DLD1 (cell line): ENCODE measurements around the gene LIPE.
"Not testable (repeated sequence)": the region's sequence is repeated elsewhere in the genome, so short reads cannot be mapped to it uniquely, and the experiment has no call there.

Source experiments
- in situ Hi-C: cut with HindIII; loops from 2 replicates; pipeline ENCODE4 v1.10.0; 2017; ENCODE audit warnings: low sequenced_read_pairs

The LIPE gene, protein sequence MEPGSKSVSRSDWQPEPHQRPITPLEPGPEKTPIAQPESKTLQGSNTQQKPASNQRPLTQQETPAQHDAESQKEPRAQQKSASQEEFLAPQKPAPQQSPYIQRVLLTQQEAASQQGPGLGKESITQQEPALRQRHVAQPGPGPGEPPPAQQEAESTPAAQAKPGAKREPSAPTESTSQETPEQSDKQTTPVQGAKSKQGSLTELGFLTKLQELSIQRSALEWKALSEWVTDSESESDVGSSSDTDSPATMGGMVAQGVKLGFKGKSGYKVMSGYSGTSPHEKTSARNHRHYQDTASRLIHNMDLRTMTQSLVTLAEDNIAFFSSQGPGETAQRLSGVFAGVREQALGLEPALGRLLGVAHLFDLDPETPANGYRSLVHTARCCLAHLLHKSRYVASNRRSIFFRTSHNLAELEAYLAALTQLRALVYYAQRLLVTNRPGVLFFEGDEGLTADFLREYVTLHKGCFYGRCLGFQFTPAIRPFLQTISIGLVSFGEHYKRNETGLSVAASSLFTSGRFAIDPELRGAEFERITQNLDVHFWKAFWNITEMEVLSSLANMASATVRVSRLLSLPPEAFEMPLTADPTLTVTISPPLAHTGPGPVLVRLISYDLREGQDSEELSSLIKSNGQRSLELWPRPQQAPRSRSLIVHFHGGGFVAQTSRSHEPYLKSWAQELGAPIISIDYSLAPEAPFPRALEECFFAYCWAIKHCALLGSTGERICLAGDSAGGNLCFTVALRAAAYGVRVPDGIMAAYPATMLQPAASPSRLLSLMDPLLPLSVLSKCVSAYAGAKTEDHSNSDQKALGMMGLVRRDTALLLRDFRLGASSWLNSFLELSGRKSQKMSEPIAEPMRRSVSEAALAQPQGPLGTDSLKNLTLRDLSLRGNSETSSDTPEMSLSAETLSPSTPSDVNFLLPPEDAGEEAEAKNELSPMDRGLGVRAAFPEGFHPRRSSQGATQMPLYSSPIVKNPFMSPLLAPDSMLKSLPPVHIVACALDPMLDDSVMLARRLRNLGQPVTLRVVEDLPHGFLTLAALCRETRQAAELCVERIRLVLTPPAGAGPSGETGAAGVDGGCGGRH

DNA sequence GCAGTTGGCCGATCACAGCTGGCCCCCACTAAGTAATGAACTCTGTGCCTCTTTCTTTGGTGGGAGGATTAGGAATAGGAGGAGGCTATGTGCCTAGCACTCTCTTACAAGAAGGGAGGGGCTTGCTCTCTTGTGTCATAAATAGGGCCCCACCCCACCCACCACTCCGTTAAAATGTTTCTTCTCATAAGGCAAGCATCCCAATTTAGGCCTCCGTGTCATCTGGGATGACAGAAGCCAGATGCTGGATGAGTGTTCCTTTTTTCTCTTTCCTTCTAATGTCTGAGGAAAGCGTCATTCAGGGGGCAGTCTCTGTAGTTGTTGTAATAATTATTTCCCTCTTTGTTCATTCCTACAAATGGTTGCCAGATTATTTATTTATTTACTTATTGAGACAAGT is at the start of gene LIPE:
Gene LIPE (minus strand): TSS at position 76 of the 400 bp plus-strand sequence. CDS start 239 bp downstream, outside the sequence.
- in situ Hi-C loops = loop anchor here (25.0 kb wide), 1 partner anchor 265 kb away; no protein-coding TSS in a partner anchor

DNA sequence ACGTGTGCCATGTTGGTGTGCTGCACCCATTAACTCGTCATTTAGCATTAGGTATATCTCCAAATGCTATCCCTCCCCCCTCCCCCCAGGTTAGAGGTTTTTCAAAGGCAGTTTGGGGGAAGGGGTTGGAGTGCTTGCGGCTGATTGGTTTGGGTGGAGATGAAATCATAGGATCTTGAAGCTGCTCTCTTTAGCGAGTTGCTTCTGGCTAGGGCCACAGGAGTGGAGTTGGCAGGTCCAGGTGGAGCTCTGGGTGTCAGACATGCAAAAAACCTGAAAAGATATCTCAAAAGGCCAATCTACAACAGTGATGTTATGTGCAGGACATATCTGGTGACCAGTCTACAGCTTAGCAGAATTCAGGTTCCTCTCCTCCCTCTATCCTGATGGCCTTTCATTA is 48.2 kb upstream of the LIPE start:
- in situ Hi-C loops = no loop called here

DNA sequence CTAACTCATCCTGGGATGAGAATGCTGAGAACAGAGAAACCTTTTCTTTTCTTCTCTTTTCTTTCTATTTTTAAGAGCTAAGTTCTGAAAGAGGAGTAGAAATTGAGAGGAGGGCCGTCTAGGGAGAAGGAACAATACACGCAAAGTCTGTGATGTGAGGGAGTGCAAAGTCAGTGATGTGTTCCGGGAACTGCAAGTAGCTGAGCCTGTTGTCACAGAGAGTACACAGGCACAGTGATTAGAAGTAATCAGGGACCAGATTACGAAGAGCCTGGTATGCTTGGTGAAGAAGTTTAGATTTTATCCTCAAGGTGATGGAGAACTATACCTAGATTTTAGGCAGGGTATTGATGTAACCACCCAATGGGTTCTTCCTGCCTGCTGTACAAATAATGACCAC is 47.6 kb upstream of the LIPE start:
- in situ Hi-C loops = no loop called here

DNA sequence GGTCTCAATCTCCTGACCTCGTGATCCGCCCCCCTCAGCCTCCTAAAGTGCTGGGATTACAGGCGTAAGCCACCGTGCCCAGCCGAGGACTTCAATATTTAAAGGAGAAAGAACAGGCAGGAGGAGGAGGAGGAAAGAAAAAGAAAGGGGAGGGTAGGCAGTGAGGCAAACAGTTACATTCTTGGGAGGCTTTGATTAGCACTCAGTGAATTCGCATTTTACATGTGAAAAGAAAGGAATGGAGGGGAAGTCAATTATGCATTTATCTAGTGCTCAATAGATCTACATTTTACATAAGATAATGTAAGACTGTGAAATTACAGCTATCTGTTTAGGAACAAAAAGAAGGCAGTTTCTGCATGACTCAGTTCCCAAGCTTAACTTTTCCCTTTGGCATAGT is 46.5 kb upstream of the LIPE start:
- in situ Hi-C loops = no loop called here

DNA sequence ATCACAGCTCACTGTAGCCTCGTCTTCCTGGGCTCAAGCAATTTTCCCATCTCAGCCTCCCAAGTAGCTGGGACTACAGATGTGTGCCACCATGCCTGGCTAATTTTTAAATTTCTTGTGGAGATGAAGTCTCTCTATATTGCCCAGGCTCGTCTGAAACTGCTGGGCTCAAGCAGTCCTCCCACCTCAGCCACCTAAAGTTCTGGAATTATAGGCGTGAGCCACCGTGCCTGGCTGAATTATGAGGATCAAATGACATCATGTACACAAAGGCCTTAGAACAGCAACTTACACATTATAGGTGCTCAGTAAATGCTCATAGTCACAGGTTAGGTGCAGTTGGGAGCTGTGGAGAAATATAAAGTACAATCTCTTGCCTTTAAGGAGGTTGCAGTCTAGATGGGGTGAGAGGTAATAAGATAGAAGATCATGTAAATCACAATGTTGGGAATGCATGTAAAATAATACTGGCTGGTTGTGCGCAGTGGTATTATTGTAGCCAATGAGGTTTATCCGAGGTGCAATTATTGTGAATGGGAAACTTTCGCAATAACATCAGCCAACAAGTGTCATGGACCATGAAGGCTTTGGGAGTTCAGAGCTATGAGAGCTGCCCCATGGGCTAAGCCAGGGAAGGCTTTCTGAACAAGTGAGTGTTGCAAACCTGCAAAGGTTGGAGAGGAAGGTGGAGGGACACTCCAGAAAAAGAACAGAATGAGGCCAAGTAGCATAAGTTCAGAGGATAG is 45.4 kb upstream of the LIPE start:
- in situ Hi-C loops = no loop called here

DNA sequence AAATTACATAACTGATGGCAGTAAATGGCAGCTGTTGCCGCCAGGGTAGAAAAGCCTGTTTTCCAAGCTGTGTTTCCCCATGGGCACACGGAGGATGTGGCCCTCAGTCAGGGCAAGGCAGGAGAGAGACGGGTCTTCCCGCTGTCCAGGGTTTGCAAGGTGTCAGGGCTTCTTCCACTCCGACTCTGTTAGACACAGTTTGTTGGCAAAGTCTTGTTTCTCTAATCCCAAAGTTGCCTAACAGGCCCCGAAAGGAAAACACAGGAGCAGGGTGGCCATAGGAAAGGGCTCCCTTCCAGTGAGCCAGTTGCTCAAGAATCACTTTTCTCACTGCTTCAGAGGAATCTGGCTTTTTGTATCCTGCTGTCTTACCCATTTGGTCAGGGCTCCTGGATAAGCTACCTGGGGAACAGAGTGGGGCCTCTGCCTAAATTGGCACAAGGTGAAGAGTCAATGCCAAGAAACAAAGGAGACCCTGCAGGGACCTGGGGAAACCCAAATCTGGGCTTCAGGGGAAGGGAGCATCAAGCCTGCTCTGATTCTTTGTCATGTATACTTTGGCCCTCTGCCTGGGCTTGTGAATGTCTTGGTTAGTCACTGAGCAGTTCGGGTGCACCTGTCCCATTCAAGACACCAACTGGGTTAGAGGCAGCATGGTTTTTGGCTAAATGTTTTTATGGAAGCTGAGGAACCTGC is 44.5 kb upstream of the LIPE start:
- in situ Hi-C loops = no loop called here

DNA sequence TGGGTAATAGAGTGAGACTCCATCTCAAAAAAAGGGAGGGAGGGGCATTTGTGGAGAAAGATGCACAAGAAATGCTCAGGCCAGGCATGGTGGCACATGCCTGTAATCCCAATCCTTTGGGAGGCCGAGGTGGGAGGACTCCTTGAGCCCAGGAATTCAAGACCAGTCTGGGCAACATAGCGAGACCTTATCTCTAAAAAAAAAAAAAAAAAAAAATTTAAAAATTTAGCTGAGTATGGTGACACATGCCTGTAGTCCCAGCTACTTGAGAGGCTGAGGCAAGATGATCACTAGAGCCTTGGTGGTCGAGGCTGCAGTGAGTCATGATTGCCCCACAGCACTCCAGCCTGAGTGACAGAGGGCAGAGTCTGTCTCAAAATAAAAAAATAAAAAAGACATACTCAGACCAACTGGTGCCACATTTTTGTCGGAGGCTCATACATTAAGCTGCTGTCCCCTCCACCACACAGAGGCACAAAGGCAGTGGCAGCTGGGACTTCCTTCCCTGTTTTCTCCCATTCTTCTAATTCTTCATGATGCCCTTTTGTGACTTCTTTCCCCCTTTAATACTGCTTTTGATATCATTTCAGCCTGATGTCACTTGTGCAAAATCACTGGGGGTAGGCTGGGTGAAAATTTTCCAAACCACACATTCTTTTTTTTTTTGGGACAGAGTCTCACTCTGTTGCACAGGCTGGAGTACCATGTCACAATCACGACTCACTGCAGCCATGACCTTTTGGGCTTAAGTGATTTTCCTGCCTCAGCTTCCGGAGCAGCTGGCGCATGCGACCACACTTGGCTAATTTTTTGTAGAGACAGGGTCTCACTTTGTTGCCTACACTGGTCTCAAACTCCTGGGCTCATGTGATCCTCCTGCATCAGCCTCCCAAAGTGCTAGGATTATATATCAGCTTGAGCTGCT is 42.4 kb upstream of the LIPE start:
- in situ Hi-C loops = no loop called here

DNA sequence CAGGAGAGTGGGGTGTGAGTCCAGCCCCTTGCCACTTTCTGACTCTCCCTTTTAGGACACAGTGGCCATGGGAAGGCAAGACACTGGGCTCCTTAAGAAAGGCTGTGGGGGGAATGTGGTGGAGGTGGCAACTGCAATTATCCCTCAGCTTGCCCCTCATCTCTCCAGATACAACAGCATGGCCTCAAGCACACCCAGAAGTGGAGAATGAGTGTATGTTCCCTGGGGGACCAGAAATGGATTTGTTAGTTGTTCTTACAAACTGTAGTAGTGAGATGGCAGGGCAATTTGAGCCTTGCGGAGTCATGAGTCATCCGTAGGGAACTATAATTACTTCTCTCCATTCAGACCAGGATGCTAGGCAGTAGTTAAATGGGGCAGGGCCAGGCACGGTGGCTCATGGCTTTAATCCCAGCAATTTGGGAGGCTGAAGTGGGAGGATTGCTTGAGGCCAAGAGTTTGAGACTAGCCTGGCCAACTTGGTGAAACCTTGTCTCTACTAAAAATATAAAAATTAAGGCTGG is 41.1 kb upstream of the LIPE start:
- in situ Hi-C loops = no loop called here

DNA sequence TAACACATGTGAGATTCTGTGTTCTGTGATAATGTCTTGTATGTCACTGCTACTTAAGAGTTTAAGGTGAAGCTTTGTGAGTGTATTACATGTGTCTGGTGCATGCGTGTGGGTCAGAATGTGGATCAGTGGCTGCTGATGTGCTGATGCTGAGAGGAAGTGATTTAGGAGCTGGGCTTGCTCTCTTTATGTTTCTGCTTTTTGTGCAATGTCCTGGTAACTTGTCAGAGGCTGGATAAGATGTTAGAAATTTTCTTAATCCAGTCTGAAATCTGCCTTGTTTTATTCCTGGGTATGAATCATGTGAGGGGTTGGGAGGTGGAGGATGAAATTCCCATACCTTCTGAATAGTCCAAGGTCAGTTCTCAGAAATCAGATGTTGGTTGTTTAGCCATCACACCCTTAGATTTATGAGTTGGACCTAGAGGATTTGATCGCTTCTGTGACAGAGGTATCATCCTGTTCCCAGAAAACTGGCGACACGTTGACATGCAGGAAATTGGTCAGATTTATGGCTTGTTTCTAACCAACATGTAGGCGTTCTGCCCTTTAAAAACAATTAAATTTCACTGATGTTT is 40.1 kb upstream of the LIPE start:
- in situ Hi-C loops = no loop called here

DNA sequence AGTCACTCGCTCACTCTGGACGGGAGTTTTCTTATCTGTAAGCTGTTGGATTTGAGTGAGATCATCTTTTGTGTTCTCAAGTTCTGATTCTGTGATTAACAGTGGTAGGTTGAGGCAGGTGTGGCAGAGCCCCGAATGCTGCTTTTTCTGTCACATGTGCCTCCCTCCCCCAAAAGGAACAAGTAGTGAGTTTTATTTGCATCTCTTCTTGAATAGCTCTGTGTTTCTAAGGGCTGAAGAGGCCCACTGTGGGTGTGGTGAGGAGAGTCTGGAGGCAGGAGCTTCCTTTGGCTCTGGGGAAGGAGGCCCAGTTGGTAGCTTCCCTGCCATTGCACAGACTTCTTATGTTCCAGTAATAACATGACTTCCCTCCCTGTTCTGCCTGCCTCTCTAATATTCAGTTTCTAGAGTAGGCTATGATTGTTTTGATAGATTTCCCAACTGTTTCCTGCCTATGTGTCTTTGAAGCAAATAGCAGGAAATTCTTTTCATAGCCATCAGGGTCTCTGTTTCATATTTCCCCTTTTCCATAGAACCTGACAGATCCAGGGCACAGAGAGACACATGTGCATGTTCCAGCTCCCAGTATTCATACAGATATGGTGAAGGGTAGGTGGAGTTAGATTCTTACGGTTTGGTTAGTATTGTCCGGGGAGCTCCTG is 39.5 kb upstream of the LIPE start:
- in situ Hi-C loops = no loop called here

DNA sequence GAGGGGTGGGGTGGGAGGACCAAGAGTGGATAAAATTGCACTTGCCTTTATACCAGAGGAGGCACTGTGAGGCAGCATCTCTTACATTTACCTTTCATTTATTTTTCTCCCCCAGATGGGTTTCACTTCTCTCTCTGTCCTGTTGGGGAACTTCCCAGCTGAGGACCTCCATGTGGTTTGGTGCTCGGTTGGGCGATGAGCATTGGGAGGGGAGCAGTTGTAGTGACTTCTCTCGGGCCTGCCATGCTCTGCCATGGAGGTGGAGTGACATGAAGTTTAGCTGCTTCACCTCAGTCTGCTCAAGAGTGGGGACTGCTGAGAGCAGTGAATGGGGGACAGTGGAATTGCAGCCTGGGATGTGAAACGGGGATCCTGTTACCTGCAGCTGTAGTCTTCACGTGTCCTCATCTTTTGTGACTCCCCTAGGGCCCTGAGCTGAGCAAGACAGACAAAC is 38.7 kb upstream of the LIPE start:
- in situ Hi-C loops = no loop called here

DNA sequence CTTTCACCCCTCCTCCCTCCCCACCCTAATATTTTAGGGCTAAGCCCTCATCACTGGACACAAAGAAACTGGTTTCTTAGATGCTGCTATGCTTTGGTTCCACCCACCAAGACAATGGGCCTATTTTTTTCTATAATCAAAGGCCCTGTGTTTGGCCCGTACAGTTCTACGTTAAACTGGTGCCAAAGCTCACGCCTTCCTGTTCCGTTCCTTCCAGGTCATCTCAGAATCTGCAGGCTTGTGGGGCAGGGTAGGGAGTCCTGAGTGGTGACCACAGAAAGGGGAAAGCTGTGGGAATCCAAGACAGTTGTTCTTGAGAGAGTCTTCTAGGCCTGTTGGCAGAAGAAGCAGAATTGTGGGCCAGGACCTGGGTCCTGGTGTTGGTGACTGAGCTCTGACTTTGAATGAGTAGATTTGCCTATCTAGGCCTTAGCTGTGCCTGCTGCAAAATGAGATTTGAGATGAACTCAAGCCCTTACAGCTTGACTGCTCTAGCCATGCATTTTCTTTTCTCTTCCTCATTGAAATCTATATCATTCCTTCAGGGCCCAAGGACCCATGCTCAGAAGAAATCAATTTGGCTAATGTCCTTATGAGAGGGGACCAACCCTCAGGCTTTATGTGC is 34.6 kb upstream of the LIPE start:
- in situ Hi-C loops = no loop called here

DNA sequence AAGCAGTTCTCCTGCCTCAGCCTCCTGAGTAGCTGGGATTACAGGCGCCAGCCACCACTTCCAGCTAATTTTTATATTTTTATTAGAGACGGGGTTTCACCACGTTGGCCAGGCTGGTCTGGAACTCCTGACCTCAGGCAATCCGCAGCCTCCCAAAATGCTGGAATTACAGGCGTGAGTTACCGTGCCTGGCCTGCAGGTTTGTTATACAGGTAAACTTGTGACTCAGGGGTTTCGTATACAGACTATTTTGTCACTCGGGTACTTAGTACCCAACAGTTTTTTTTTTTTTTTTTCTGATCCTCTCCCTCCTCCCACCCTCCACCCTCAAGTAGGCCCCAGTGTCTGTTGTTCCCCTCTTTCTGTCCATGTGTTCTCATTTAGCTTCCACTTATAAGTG is 34.0 kb upstream of the LIPE start:
- in situ Hi-C loops = not testable (repeated sequence)

DNA sequence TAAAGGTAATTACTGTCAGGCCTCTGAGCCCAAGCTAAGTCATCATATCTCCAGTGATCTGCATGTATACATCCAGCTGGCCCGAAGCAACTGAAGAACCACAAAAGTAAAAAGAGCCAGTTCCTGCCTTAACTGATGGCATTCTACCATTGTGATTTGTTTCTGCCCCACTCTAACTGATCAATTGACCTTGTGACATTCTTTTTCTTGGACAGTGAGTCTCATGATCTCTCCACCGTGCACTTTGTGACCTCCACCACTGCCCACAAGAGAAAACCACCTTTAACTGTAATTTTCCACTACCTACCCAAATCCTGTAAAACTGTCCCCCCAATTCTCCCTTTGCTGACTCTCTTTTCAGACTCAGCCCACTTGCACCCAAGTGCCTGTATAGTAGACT is 32.7 kb upstream of the LIPE start:
- in situ Hi-C loops = no loop called here

DNA sequence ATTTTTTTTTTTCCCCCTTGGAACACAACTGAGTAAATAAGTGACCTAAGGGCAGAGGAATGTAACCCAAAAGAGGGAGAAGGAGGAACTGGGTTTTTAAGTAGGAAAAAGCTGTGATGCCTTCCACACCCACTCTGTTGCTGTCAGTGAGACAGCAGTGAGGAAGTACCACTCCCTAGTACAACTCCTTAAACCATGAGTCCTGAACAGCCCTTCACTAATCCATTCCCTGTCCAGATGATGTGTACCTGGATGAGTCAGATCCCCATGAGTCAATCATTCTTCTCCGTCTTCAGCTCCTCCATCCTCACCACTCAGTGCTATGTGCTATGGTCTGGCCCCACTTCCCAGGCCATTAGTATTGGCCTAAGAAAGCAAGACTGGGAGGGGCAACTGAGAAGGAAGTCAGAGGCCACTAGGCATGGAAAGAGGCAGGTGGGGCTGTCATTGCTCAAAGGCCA is 28.5 kb upstream of the LIPE start:
- in situ Hi-C loops = no loop called here

DNA sequence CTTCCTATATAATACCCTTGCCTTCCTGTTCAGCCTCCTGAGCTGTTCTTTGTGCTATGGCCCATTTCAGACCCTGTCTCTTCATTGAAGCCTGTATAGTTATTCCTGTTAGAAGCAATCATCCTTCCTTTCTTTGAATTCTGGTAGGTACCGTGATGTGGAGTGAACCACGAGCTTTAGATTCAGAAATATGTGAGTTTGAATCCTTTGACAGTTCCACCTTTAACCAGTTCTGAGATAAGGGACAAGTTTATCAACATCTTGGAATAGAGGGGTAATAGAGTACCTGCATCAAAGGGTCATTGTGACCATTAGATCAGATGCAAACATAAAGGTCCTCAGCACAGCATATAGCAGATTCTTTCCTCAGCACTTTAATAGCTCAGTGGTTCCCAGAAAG is 27.9 kb upstream of the LIPE start:
- in situ Hi-C loops = no loop called here

DNA sequence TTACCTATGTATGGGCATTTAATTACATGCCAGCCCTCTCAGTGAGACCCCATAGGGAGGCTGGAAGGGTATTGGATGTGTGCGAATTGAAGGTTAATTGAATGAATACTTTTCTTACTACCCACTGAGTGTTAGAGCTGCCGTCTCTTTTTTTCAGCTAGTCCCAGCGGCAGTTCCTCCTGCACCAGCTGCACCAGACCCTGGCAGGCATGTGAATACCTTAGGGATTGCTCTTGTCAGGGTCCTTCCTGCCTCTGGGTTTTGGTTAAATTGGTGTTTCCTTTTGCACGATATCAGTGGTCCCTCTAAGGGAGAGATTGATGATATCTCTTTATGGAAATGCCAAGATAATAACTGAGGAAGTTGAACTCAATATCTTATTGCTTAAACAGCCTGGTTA is 25.4 kb upstream of the LIPE start:
- in situ Hi-C loops = no loop called here
